GM13977 (cell line): Measurements from ENCODE around the gene CUL1.

Experiments
- DNase-seq: peaks from one replicate; pipeline ENCODE4 v3.0.0; 2012; ENCODE audit warnings: low spot score
- CTCF ChIP-seq: IDR thresholded peaks from 2 replicates; pipeline ENCODE4 v1.5.1; 2012; ENCODE audit warnings: mild to moderate bottlenecking, control low read depth; ENCODE audit not compliant: insufficient read depth; ENCODE audit errors: extremely low read depth, missing control alignments
- in situ Hi-C: fragments of 300-500 bp; cut with MboI; formaldehyde crosslinking; loops from one replicate; pipeline ENCODE4 v1.12.0; 2022; ENCODE audit warnings: low sequenced_read_pairs, low pct_unique_long_range_greater_than_20kb, mixed read lengths, inconsistent platforms; ENCODE audit not compliant: unreplicated experiment

CUL1 gene

GRCh38 chr7:148772297-148773089 is 73.8 kb downstream of the CUL1 start:
- TF ChIP-seq CTCF: no peak
- in situ Hi-C loops: no loop called here
- no peak for DNase-seq

GRCh38 chr7:148773334-148773733 is 74.6 kb downstream of the CUL1 start:
- TF ChIP-seq CTCF: no peak
- in situ Hi-C loops: no loop called here
- DNase-seq: peak; percentile 38

GRCh38 chr7:148774471-148774870 is 75.8 kb downstream of the CUL1 start:
- DNase-seq: no peak
- in situ Hi-C loops: no loop called here
- no peak for TF ChIP-seq CTCF

- in situ Hi-C loops: no loop called here
- TF ChIP-seq CTCF: no peak
- DNase-seq: no peak
Measured at GRCh38 chr7:148782757-148783456, 84.2 kb downstream of the CUL1 start.

- no peak for DNase-seq
- in situ Hi-C loops: no loop called here
Measured at GRCh38 chr7:148783801-148784527, 85.3 kb downstream of the CUL1 start.

More at GRCh38 chr7:148783801-148784527, 85.3 kb downstream of the CUL1 start:
- TF ChIP-seq CTCF: no peak
